HFFc6 (cell line): Measurements from ENCODE around the gene WDR62. TPM values are rescaled to one million over a fixed set of nuclear protein-coding genes. Genes with fewer than 3 reads are reported as not detected.

Experiments used
- DNase-seq: peaks from one replicate; pipeline ENCODE4 v3.0.0-alpha.2; 2018
- H3K27ac Mint-ChIP-seq: 2 replicates; pipeline ENCODE4 v1.8.0; 2020; ENCODE audit warnings: mild to moderate bottlenecking, mixed read lengths
- H3K27me3 Mint-ChIP-seq: 2 replicates; pipeline ENCODE4 v1.8.0; 2021; ENCODE audit warnings: mild to moderate bottlenecking, moderate library complexity, mixed read lengths; ENCODE audit not compliant: insufficient read depth
- H3K36me3 Mint-ChIP-seq: 2 replicates; pipeline ENCODE4 v1.8.0; 2021; ENCODE audit warnings: low read depth, mixed read lengths
- H3K4me1 Mint-ChIP-seq: 2 replicates; pipeline ENCODE4 v1.8.0; 2020; ENCODE audit warnings: low read depth, mixed read lengths
- H3K4me3 Mint-ChIP-seq: 2 replicates; pipeline ENCODE4 v1.8.0; 2020; ENCODE audit warnings: mild to moderate bottlenecking, moderate library complexity, mixed read lengths
- H3K9me3 Mint-ChIP-seq: 2 replicates; pipeline ENCODE4 v1.8.0; 2020; ENCODE audit warnings: mild to moderate bottlenecking, mixed read lengths
- CTCF ChIP-seq: fragments of 200-600 bp; sonication (generic); IDR thresholded peaks from 2 replicates; pipeline ENCODE4 v1.5.0; 2021; ENCODE audit warnings: antibody characterized with exemption, mild to moderate bottlenecking
- total RNA-seq, 6 experiments: library from RNA; stranded (reverse); fragmentation: NEBNext Ultra II Directional; extraction: Animal tissue kit (Norgen Biotek cat#: 25700); gene quantifications; 2 replicates in 1 of 6; 3 replicates in 5 of 6; pipeline ENCODE4 v1.2.3, GENCODE V29; 2021

WDR62 gene
- total RNA-seq, 6 experiments from 2014 or later, result 6.5 to 13.8 (median 13.0) TPM

- Mint-ChIP-seq H3K27ac (peak within 1 kb of the TSS; percentile 97), H3K4me1 (peaks cover 33% of the 10 kb centered on the region), H3K27me3 (peaks cover 10% of the 10 kb centered on the region), H3K4me3 (peak within 1 kb of the TSS; percentile 98), H3K36me3 (peaks cover 28% of the 10 kb centered on the region), H3K9me3 (peaks cover 5% of the 10 kb centered on the region)
- peak; percentile 94 for DNase-seq
- no peak; the same call in 1 of the 2 replicates for TF ChIP-seq CTCF
These were observed 85.0 kb downstream of the WDR62 start, which contains the start of gene CAPNS1 for GRCh38 chr19:36139473-36140303. Gene CAPNS1 (plus strand): TSS chr19:36140066. CDS start chr19:36141012, 946 bp downstream.

GRCh38 chr19:36140304-36141038, 85.8 kb downstream of the WDR62 start:
- peaks cover 10% of the 10 kb centered on the region for H3K27me3 Mint-ChIP-seq
- peaks cover 31% of the 10 kb centered on the region for H3K4me1 Mint-ChIP-seq
- peaks cover 32% of the 10 kb centered on the region for H3K36me3 Mint-ChIP-seq
- peak overlapping the region; percentile 97 for H3K27ac Mint-ChIP-seq
- H3K4me3 Mint-ChIP-seq, result peak overlapping the region; percentile 98
- no peak for DNase-seq
- TF ChIP-seq CTCF, result no peak
- peaks cover 5% of the 10 kb centered on the region for H3K9me3 Mint-ChIP-seq

GRCh38 chr19:36141039-36141927, 86.6 kb downstream of the WDR62 start:
- peaks cover 5% of the 10 kb centered on the region for H3K9me3 Mint-ChIP-seq
- peaks cover 10% of the 10 kb centered on the region for H3K27me3 Mint-ChIP-seq
- peaks cover 36% of the 10 kb centered on the region for H3K36me3 Mint-ChIP-seq
- peak overlapping the region; percentile 98 for H3K4me3 Mint-ChIP-seq
- TF ChIP-seq CTCF, result no peak
- peaks cover 23% of the 10 kb centered on the region for H3K4me1 Mint-ChIP-seq
- H3K27ac Mint-ChIP-seq, result peak overlapping the region; percentile 97
- peak; percentile 72 for DNase-seq

GRCh38 chr19:36142046-36142445, 87.3 kb downstream of the WDR62 start:
- H3K27ac Mint-ChIP-seq, result no peak overlapping the region
- no peak for DNase-seq
- peaks cover 9% of the 10 kb centered on the region for H3K27me3 Mint-ChIP-seq
- H3K4me3 Mint-ChIP-seq, result peak overlapping the region; percentile 45
- peaks cover 5% of the 10 kb centered on the region for H3K9me3 Mint-ChIP-seq
- TF ChIP-seq CTCF, result no peak
- peaks cover 16% of the 10 kb centered on the region for H3K4me1 Mint-ChIP-seq
- peaks cover 44% of the 10 kb centered on the region for H3K36me3 Mint-ChIP-seq

- H3K27me3 Mint-ChIP-seq, result peaks cover 7% of the 10 kb centered on the region
- H3K27ac Mint-ChIP-seq, result peak overlapping the region; percentile 16; the same call in 1 of the 2 replicates
- peaks cover 46% of the 10 kb centered on the region for H3K36me3 Mint-ChIP-seq
- no peak overlapping the region for H3K4me3 Mint-ChIP-seq
- no peak for DNase-seq
- H3K9me3 Mint-ChIP-seq, result peaks cover 5% of the 10 kb centered on the region
- peaks cover 12% of the 10 kb centered on the region for H3K4me1 Mint-ChIP-seq
- TF ChIP-seq CTCF, result no peak
These were observed 87.8 kb downstream of the WDR62 start for GRCh38 chr19:36142496-36142895.
